HCT116 (cell line): ENCODE data around the gene GET3.

ENCODE experiments used
- CEBPB ChIP-seq: IDR thresholded peaks from 2 replicates; pipeline ENCODE4 v1.6.1; 2012; ENCODE audit warnings: low read depth
- EGR1 ChIP-seq: IDR thresholded peaks from 2 replicates; pipeline ENCODE4 v1.6.1; 2012; ENCODE audit warnings: low read depth
- EZH2 ChIP-seq: fragments of 200-600 bp; sonication (generic); IDR thresholded peaks from 2 replicates; pipeline ENCODE4 v1.6.1; 2017; ENCODE audit warnings: antibody characterized with exemption, mixed run types
- EZH2phosphoT487 ChIP-seq: fragments of 200-600 bp; IDR thresholded peaks from 2 replicates; pipeline ENCODE4 v1.6.1; 2018; ENCODE audit warnings: antibody characterized with exemption, borderline replicate concordance
- FOSL1 ChIP-seq: IDR thresholded peaks from 2 replicates; pipeline ENCODE4 v1.6.1; 2012; ENCODE audit warnings: low read depth
- JUND ChIP-seq: IDR thresholded peaks from 2 replicates; pipeline ENCODE4 v1.6.1; 2012
- POLR2A ChIP-seq: IDR thresholded peaks from 2 replicates; pipeline ENCODE4 v1.7.0; 2011; ENCODE audit warnings: borderline replicate concordance; ENCODE audit not compliant: insufficient read depth, insufficient read length; ENCODE audit errors: extremely low read depth
- RAD21 ChIP-seq: IDR thresholded peaks from 2 replicates; pipeline ENCODE4 v1.6.1; 2012; ENCODE audit warnings: low read depth, mild to moderate bottlenecking
- SIN3A ChIP-seq: IDR thresholded peaks from 2 replicates; pipeline ENCODE4 v1.6.1; 2012; ENCODE audit warnings: low read depth
- SRF ChIP-seq: IDR thresholded peaks from 2 replicates; pipeline ENCODE4 v1.6.1; 2012; ENCODE audit warnings: low read depth
- TF ChIP-seq, protein P1 (sequence below), 3 experiments: fragments of 200-600 bp in 1 of 3; sonication (generic) in 1 of 3; IDR thresholded peaks in 2 of 3; conservative IDR thresholded peaks in 1 of 3; 2 replicates each; pipeline ENCODE4 v1.5.1; 2012 to 2017; ENCODE audit warnings: low read depth in 2 of 3, low read length in 2 of 3, antibody characterized with exemption in 1 of 3, borderline replicate concordance in 1 of 3, control low read depth in 1 of 3, mild to moderate bottlenecking in 1 of 3, mixed read lengths in 1 of 3, mixed run types in 1 of 3, moderate library complexity in 1 of 3; ENCODE audit not compliant: insufficient read depth in 1 of 3
- TF ChIP-seq, protein P2 (sequence below): IDR thresholded peaks from 2 replicates; pipeline ENCODE4 v1.6.1; 2012
- TF ChIP-seq, protein P3 (sequence below): IDR thresholded peaks from 2 replicates; pipeline ENCODE4 v1.6.1; 2011; ENCODE audit warnings: mild to moderate bottlenecking, low read length, moderate library complexity; ENCODE audit not compliant: insufficient replicate concordance; ENCODE audit errors: extremely low read depth
- TF ChIP-seq, protein P4 (sequence below): IDR thresholded peaks from 2 replicates; pipeline ENCODE4 v1.6.1; 2012

DNA sequence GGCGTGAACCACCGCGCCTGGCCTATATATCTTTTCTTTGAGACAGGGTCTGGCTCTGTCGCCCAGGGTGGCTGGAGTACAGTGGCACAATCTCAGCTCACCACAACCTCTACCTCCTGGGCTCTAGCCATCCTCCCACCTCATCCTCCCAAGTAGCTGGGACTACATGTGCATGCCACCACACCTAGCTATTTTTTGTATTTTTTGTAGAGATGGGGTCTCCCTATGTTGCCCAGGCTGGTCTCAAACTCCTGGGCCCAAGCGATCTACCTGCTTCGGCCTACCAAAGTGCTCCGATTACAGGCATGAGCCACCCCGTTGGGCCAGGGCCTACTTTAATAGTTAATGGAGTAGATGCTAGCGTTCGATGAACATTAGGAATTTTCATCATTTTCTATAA lies 17.0 kb upstream of the GET3 start:
- TF ChIP-seq POLR2A (no peak), JUND (no peak), EZH2 (no peak), RAD21 (no peak), SIN3A (no peak), CEBPB (no peak), EZH2phosphoT487 (no peak), FOSL1 (no peak), EGR1 (no peak), SRF (no peak)
- TF ChIP-seq, protein P1, sequence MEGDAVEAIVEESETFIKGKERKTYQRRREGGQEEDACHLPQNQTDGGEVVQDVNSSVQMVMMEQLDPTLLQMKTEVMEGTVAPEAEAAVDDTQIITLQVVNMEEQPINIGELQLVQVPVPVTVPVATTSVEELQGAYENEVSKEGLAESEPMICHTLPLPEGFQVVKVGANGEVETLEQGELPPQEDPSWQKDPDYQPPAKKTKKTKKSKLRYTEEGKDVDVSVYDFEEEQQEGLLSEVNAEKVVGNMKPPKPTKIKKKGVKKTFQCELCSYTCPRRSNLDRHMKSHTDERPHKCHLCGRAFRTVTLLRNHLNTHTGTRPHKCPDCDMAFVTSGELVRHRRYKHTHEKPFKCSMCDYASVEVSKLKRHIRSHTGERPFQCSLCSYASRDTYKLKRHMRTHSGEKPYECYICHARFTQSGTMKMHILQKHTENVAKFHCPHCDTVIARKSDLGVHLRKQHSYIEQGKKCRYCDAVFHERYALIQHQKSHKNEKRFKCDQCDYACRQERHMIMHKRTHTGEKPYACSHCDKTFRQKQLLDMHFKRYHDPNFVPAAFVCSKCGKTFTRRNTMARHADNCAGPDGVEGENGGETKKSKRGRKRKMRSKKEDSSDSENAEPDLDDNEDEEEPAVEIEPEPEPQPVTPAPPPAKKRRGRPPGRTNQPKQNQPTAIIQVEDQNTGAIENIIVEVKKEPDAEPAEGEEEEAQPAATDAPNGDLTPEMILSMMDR (IDR thresholded peaks at IDR 0.05 in 2 of 3, conservative IDR thresholded peaks at IDR 0.05 in 1 of 3; ENCODE audit: borderline replicate concordance in 1 of 3, insufficient read depth in 1 of 3, low read depth in 2 of 3, low read length in 2 of 3) = no peak
- TF ChIP-seq, protein P2, sequence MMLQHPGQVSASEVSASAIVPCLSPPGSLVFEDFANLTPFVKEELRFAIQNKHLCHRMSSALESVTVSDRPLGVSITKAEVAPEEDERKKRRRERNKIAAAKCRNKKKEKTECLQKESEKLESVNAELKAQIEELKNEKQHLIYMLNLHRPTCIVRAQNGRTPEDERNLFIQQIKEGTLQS = no peak
- TF ChIP-seq, protein P3, sequence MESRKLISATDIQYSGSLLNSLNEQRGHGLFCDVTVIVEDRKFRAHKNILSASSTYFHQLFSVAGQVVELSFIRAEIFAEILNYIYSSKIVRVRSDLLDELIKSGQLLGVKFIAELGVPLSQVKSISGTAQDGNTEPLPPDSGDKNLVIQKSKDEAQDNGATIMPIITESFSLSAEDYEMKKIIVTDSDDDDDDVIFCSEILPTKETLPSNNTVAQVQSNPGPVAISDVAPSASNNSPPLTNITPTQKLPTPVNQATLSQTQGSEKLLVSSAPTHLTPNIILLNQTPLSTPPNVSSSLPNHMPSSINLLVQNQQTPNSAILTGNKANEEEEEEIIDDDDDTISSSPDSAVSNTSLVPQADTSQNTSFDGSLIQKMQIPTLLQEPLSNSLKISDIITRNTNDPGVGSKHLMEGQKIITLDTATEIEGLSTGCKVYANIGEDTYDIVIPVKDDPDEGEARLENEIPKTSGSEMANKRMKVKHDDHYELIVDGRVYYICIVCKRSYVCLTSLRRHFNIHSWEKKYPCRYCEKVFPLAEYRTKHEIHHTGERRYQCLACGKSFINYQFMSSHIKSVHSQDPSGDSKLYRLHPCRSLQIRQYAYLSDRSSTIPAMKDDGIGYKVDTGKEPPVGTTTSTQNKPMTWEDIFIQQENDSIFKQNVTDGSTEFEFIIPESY = no peak
- TF ChIP-seq, protein P4, sequence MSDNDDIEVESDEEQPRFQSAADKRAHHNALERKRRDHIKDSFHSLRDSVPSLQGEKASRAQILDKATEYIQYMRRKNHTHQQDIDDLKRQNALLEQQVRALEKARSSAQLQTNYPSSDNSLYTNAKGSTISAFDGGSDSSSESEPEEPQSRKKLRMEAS = no peak
